ENCODE data around the gene HIP1.

DNA sequence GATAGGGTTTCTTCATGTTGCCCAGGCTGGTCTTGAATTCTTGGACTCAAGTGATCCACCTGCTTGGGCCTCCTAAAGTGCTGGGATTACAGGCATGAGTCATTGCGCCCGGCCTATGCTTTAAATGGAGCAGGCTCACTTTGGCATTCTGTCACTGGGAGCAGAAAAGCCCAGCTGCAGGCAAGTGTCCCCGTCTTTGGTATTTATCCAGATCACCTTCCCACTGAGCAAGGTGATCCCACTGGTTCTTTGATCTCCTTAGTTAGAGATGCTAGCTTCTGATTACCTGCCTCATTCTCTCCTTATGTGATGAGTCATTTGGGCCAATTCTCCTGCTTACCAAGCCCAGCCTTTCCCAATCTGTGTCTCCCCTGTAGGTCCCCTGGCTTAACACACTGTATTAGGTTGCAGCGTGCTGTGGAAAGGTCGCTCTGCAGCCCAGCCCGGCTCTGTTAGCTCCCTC lies 207.4 kb downstream of the HIP1 start:
- TF ChIP-seq, protein P1, sequence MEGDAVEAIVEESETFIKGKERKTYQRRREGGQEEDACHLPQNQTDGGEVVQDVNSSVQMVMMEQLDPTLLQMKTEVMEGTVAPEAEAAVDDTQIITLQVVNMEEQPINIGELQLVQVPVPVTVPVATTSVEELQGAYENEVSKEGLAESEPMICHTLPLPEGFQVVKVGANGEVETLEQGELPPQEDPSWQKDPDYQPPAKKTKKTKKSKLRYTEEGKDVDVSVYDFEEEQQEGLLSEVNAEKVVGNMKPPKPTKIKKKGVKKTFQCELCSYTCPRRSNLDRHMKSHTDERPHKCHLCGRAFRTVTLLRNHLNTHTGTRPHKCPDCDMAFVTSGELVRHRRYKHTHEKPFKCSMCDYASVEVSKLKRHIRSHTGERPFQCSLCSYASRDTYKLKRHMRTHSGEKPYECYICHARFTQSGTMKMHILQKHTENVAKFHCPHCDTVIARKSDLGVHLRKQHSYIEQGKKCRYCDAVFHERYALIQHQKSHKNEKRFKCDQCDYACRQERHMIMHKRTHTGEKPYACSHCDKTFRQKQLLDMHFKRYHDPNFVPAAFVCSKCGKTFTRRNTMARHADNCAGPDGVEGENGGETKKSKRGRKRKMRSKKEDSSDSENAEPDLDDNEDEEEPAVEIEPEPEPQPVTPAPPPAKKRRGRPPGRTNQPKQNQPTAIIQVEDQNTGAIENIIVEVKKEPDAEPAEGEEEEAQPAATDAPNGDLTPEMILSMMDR (IDR thresholded peaks at IDR 0.05) = no peak
- no peak for TF ChIP-seq POLR2A (IDR thresholded peaks at IDR 0.05)

Data from sigmoid colon (tissue), 3 donors.